ENCODE data around the gene C9orf50.

Gene C9orf50

DNA sequence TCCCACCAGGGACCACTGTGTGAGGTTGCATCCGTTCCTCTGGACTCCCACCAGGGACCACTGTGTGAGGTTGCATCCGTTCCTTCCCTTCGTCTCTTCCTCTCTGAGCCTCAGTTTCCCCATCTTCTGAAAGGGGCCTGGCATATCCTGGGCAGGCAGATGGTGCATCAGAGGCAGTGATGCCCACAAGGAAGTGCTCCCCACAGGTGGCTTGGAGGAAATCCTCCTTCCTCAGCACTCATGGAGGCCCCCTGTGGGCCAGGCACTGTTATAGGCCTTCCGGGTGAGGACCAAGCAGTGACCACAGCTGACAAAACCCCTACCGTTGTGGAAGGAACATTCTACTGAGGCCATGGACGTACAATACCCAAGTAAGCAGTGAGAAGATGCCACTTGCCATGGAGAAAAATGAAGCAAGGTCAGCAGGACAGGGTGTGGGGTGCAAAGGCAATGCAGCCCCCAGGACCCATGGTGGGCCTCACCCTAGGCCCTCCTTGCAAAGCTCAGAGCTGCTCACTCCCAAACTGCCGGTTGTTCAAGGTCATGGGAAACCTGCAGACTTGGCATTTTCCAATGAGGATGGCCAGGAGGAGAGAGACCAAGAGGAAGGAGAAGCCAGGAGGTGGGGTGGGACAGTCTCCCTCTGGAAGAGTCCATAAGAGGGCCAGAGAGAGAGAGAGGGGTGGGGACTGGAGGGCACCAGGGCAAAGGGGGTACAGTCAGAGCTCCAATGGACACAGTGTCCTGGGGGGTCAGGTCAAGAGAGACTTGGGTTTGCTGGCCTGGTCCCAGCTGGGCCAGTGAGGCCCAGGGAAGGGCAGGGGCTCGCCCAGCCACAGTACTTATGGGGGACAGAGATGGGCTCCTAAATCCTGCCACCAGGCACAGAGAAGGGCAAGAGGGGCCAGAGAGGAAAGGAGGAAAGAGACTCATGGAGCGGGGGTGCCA, 51.1 kb downstream of the C9orf50 start:
- DNase-seq, result peak; percentile 66

DNA sequence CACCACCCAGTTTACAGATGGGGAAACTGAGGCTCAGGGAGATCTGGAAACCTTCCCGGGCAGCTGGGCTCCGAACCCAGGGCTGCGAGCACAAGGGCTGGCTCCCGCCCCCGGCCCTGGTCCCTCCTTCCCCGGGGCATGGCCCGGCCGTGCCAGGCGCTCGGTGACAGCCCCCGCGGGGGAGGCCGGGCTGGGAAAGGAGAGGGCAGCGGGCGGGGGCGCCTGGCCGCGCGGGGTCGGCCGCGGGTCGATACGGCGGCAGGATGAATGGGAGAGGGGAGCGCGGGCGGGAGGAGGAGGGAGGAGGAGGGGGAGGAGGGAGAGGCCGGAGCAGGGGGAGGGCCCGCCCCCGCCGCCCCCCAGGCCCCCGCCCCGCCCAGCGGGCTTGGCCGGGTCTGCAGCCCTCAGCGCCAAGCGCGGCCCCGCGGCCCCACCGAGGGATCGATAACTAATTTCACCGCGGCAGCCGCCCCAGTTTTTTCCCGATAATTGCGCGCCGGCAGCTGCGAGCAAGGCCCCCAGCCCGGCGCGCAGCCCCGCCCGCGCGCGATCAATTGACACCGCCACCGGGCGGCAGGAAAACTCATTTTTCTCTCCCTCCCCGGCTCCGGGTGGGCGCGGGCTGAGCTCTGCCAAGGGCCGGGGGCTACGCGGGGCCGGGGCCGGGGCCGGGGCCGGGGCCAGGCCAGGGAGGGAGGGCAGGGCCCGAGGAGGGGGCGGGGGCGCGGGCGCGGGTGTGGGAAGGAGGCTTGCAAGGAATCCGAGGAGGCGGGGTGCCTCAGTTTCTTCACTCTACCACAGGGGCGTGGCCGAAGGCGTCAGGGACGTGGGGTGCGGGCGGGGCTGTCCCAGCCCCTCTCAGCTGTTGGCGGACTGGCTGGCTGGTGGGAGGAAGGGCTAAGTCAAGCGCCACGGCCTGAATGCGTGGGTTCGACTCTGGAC, 52.1 kb downstream of the C9orf50 start:
- peak; percentile 72 for DNase-seq

GRCh38 chr9:129567842-129568559, 52.9 kb downstream of the C9orf50 start:
- DNase-seq, result peak; percentile 80

DNA sequence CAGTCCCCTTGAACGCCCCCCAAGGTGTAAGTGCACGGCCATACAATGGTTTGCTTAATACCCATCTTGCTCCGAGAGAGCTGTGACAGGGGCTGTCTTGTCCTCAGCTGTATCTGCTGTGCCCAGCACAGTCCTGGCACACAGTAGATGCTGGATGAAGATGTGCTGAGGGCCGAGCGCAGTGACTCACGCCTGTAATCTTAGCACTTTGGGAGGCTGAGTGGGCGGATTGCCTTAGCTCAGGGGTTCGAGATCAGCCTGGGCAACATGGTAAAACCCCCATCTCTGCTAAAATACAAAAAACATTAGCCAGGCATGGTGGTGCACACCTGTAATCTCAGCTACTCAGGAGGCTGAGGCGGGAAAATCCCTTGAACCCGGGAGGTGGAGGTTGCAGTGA, 53.6 kb downstream of the C9orf50 start:
- no peak for DNase-seq

DNA sequence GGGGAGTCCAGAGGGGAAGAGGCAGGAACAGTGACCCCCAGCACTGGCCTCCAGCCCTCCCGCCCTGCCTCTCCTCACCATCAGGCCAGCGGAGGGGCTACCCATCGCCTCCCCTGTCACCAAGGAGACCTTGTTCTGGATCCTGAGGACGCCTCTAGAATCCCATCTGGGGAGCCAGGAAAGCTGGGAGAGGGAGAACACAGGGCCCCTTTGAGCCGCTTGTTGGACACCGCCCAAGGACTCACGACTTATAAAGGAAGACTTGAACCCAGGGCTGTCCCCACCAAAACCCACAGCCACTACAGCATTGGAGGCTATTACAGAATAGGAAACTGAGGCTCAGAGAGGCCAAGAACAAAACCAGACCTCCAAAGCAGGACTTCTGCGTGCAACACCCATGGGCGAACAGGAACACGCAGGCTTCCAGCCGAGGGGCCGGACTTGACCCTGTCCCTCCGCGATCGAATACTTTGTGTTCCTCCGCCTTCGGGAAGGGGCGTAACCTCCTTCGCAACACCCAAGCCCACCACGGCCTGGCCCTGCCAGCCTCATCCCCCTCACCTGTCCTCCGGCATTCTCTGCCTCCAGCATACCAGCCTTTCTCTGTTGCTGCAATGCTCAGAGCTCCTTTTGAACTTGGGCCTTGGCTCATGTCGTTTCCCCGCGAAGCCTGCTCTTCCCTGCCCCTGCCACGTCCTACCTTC, 54.2 kb downstream of the C9orf50 start:
- DNase-seq, result no peak

GRCh38 chr9:129562917-129563316, 58.0 kb downstream of the C9orf50 start:
- DNase-seq, result peak; percentile 6

- DNase-seq, result peak; percentile 8
These were observed 58.4 kb downstream of the C9orf50 start for GRCh38 chr9:129562514-129562913.
